Epithelial cell of esophagus (primary cell): ENCODE data around the gene PIM2.

ENCODE experiments used
- DNase-seq: peaks from one replicate; pipeline ENCODE4 v3.0.0; 2010; ENCODE audit warnings: low read depth
- H3K4me3 ChIP-seq: 2 replicates; pipeline ENCODE4 v1.5.1; 2011; ENCODE audit warnings: mild to moderate bottlenecking, low read length, control low read depth
- CTCF ChIP-seq: IDR thresholded peaks from 2 replicates; pipeline ENCODE4 v1.5.1; 2011; ENCODE audit warnings: low read depth, mild to moderate bottlenecking, low read length, control low read depth, inconsistent platforms; ENCODE audit not compliant: insufficient read depth; ENCODE audit errors: missing control alignments

The PIM2 gene

DNA sequence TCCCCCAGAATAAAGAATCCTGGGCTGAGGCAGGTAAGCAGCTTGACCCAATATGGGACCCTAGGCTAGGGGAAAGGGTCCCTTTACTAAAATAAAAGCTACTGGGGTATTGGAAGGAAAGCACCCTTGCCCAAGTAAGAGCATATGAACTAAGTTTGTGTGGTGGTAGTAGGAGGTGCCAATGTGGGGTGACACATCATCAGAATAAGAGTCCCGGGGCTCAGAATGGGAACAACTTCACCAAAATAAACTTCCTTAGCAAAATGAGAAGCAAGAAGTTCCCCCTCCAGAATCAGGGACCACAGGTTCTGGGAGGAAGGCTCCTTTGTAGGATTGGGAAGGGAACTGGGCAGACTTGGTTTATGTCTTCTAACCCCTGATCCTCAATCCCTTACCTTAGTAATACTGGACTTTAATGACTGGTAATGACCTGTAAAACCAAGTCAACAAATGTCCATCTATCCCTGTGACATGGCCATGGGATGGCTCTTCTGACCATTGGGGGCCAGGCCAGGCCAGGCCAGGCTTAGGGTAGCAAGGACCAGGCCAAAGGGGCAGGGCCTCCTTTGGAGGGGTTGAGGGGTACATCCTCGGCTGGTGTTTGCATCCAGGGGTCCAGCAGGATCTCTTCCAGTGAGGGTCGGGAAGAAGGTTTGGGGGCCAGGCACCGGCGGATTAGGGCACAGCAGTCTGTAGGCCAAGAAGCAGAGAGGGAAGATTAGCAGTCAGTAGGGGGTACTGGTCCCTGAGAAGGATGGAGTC lies 5.0 kb downstream of the PIM2 start:
- no peak overlapping the region for H3K4me3 ChIP-seq
- no peak for TF ChIP-seq CTCF
- DNase-seq, result no peak

GRCh38 chrX:48911412-48912182 lies 7.2 kb downstream of the PIM2 start, which contains the start of gene SLC35A2:
Gene SLC35A2, minus strand, starts transcription at chrX:48911646. Its CDS starts 10 bp downstream, at chrX:48911636.
- H3K4me3 ChIP-seq, result peak within 1 kb of the TSS; percentile 83
- peak; percentile 87 for DNase-seq
- TF ChIP-seq CTCF, result no peak

DNA sequence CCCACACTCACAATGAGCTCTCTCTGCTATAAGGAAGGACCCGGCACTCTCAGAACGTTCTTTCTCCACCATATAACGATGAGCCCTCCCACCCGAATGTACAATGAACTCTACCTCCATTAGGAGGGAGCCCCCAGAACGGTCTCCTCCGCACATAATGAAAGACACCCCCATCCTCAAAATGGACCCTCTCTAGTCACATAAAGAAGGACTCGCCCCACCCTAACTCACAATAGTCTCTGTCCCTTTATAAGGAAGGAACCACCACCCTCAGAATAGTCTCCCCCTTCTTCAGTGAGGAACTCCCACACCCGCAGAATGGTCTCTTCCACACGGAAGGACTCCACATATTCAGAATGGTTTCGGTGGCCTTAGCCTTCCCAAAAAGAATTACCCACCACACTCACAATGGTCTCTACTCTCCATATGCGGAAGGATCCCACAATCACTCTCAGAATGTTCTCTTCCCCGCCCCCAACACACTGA lies 7.9 kb downstream of the PIM2 start:
- DNase-seq, result peak; percentile 25
- H3K4me3 ChIP-seq, result peak overlapping the region; percentile 83
- no peak for TF ChIP-seq CTCF

DNA sequence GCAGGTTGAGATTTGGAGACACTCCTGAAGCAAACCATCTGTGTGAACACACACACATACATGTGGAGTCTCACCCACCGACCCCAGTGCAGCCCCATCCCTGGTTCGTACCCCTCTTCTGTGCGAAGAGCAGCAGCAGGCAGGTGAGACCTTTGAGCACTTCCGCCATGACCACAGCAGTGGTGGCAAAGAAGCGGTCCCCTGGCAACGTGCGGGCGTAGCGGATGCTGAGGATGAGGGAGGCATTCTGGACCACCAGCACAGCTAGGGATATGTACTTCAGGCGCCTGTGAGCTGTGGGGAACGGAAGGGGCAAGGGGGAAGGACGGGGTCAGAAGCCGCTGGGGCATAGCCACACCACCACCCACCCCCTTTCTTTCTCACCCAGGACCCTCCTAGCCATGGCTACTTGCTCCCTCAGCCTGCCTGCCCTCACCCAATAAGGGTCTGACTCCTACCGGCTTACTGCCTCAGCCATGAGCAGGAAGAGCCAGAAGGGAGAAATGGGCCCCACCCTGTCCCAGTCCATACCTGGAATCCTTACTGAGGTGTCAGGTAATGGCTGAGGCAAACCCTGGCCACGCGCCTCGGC lies 9.0 kb downstream of the PIM2 start:
- TF ChIP-seq CTCF, result no peak
- no peak for DNase-seq
- no peak overlapping the region for H3K4me3 ChIP-seq

DNA sequence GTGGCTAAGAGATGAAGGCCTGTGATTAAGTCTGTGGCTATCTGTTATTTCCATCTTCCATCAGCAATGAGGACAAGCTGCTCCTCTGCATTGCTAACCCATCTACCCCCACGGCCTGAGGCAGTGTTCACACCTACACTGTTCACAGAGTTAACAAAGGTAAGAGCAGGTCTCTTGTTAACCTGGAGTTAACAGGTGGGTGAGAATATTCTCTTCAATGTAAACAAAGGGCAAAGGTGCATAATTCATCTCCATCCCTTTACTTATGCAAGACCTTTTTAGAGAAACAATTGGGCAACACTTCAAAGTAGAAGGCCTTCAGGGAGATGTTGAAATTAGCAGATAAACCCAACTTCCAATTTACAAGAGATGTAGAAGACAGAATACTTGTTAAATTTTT lies 10.2 kb downstream of the PIM2 start:
- DNase-seq, result no peak
- TF ChIP-seq CTCF, result no peak
- no peak overlapping the region for H3K4me3 ChIP-seq

- no peak for TF ChIP-seq CTCF
- no peak overlapping the region for H3K4me3 ChIP-seq
- DNase-seq, result no peak
These were observed 13.6 kb downstream of the PIM2 start for GRCh38 chrX:48905090-48905790.
